Hepatocyte (in vitro differentiated cells): ENCODE results near the gene SORCS2. TPM values are rescaled to one million over a fixed set of nuclear protein-coding genes. Genes with fewer than 3 reads are reported as not detected.
A peak's percentile ranks its signal among the peaks of the same experiment; 100 is the strongest.

Experiments used
- DNase-seq: peaks from one replicate; pipeline ENCODE4 v3.0.0-alpha.2; 2016; ENCODE audit warnings: low spot score
- H2AFZ ChIP-seq: fragments of 200-600 bp; sonication (generic); 2 replicates; pipeline ENCODE4 v1.6.0; 2016; ENCODE audit warnings: antibody characterized with exemption, mild to moderate bottlenecking
- H3K27ac ChIP-seq: fragments of 200-600 bp; sonication (generic); 2 replicates; pipeline ENCODE4 v1.5.1; 2016; ENCODE audit warnings: mild to moderate bottlenecking
- H3K27me3 ChIP-seq: fragments of 200-600 bp; sonication (generic); 2 replicates; pipeline ENCODE4 v1.6.1; 2016
- H3K36me3 ChIP-seq: fragments of 200-600 bp; sonication (generic); replicated peaks from 2 replicates; pipeline ENCODE4 v1.5.1; 2016; ENCODE audit warnings: low read depth; ENCODE audit not compliant: insufficient read depth
- H3K4me1 ChIP-seq: fragments of 200-600 bp; sonication (generic); 2 replicates; pipeline ENCODE4 v1.5.1; 2016; ENCODE audit warnings: mild to moderate bottlenecking, moderate library complexity; ENCODE audit not compliant: insufficient read depth
- H3K4me2 ChIP-seq: fragments of 200-600 bp; sonication (generic); 2 replicates; pipeline ENCODE4 v1.6.0; 2016
- H3K4me3 ChIP-seq: fragments of 200-600 bp; sonication (generic); 2 replicates; pipeline ENCODE4 v1.5.1; 2016; ENCODE audit warnings: mild to moderate bottlenecking
- H3K79me2 ChIP-seq: fragments of 200-600 bp; sonication (generic); 2 replicates; pipeline ENCODE4 v1.6.0; 2017; ENCODE audit warnings: mild to moderate bottlenecking
- H3K9me2 ChIP-seq: fragments of 200-600 bp; sonication (generic); replicated peaks from 2 replicates; pipeline ENCODE4 v1.6.0; 2017; ENCODE audit warnings: mild to moderate bottlenecking; ENCODE audit not compliant: insufficient read depth
- H3K9me3 ChIP-seq: fragments of 200-600 bp; sonication (generic); 2 replicates; pipeline ENCODE4 v1.5.1; 2016; ENCODE audit warnings: low read depth, mild to moderate bottlenecking
- H4K20me1 ChIP-seq: fragments of 200-600 bp; sonication (generic); 2 replicates; pipeline ENCODE4 v1.6.0; 2016; ENCODE audit warnings: mild to moderate bottlenecking; ENCODE audit not compliant: insufficient read depth, poor library complexity, severe bottlenecking
- CTCF ChIP-seq: fragments of 200-600 bp; sonication (generic); IDR thresholded peaks from 2 replicates; pipeline ENCODE4 v1.5.1; 2016; ENCODE audit warnings: antibody characterized with exemption, mild to moderate bottlenecking; ENCODE audit not compliant: poor library complexity
- EZH2 ChIP-seq: fragments of 200-600 bp; sonication (generic); IDR thresholded peaks from 2 replicates; pipeline ENCODE4 v1.6.1; 2016; ENCODE audit warnings: antibody characterized with exemption, mild to moderate bottlenecking, borderline replicate concordance
- EZH2phosphoT487 ChIP-seq: fragments of 200-600 bp; sonication (generic); IDR thresholded peaks from one replicate; pipeline ENCODE4 v1.6.1; 2018; ENCODE audit warnings: antibody characterized with exemption, mild to moderate bottlenecking, low read depth, moderate library complexity; ENCODE audit not compliant: unreplicated experiment, severe bottlenecking
- WGBS: methylation state at CpG from one replicate; pipeline ENCODE4 v1.1.6; 2016; ENCODE audit warnings: low lambda C conversion rate; ENCODE audit errors: missing lambda C conversion rate; 5-methylcytosine and 5-hydroxymethylcytosine counted together
- polyA plus RNA-seq: library from polyadenylated mRNA; unstranded; fragments of >200 nt; fragmentation: Nextera tagmentation; extraction: Ambion mirVana; gene quantifications from 2 replicates; pipeline ENCODE4 v1.2.1, GENCODE V29; 2016
- total RNA-seq: library from RNA; depleted of rRNA; stranded (reverse); fragments of >200 nt; gene quantifications from 2 replicates; pipeline ENCODE4 v1.2.3, GENCODE V29; 2014

SORCS2 gene
- total and polyA plus RNA-seq, 2 experiments from 2014 or later: 1.6 to 4.8 TPM

GRCh38 chr4:7719354-7720174, 527.2 kb downstream of the SORCS2 start:
- Histone ChIP-seq H2AFZ (no peak overlapping the region), H3K9me3 (no peaks in the 10 kb centered on the region), H3K4me2 (peak overlapping the region; percentile 64), H3K79me2 (no peaks in the 10 kb centered on the region), H3K9me2 (no peaks in the 10 kb centered on the region), H3K27me3 (peaks cover 20% of the 10 kb centered on the region), H3K36me3 (no peaks in the 10 kb centered on the region), H3K27ac (no peak overlapping the region), H3K4me3 (no peak overlapping the region), H3K4me1 (no peaks in the 10 kb centered on the region), H4K20me1 (no peaks in the 10 kb centered on the region)
- DNase-seq: peak; percentile 80
- peak; percentile 88 for TF ChIP-seq CTCF
- no peak for TF ChIP-seq EZH2
- TF ChIP-seq EZH2phosphoT487: no peak
- WGBS: 27% methylated on average over 32 of the region's 33 CpGs

- H3K79me2 ChIP-seq: no peaks in the 10 kb centered on the region
- no peak overlapping the region for H2AFZ ChIP-seq
- 86% methylated on average over 13 of the region's 13 CpGs for WGBS
- peaks cover 20% of the 10 kb centered on the region for H3K27me3 ChIP-seq
- no peaks in the 10 kb centered on the region for H3K9me2 ChIP-seq
- H3K27ac ChIP-seq: no peak overlapping the region
- H3K9me3 ChIP-seq: no peaks in the 10 kb centered on the region
- H3K4me1 ChIP-seq: no peaks in the 10 kb centered on the region
- no peaks in the 10 kb centered on the region for H3K36me3 ChIP-seq
- TF ChIP-seq EZH2phosphoT487 (no peak), EZH2 (no peak), CTCF (peak; percentile 11)
- H3K4me2 ChIP-seq: no peak overlapping the region
- no peak for DNase-seq
- H4K20me1 ChIP-seq: no peaks in the 10 kb centered on the region
- no peak overlapping the region for H3K4me3 ChIP-seq
Measured at GRCh38 chr4:7721984-7722551, 529.7 kb downstream of the SORCS2 start.

GRCh38 chr4:7722766-7723387, 530.5 kb downstream of the SORCS2 start:
- Histone ChIP-seq H3K4me1 (no peaks in the 10 kb centered on the region), H4K20me1 (no peaks in the 10 kb centered on the region), H3K9me2 (no peaks in the 10 kb centered on the region), H3K9me3 (no peaks in the 10 kb centered on the region), H3K4me3 (no peak overlapping the region), H3K4me2 (no peak overlapping the region), H3K79me2 (no peaks in the 10 kb centered on the region), H2AFZ (no peak overlapping the region), H3K27ac (no peak overlapping the region), H3K27me3 (peaks cover 20% of the 10 kb centered on the region), H3K36me3 (no peaks in the 10 kb centered on the region)
- DNase-seq: no peak
- WGBS: 69% methylated on average over 22 of the region's 22 CpGs
- TF ChIP-seq EZH2phosphoT487 (no peak), EZH2 (no peak), CTCF (no peak)
